Fibroblast of lung (primary cell): ENCODE measurements around the gene ATXN8OS. TPM values are rescaled to one million over a fixed set of nuclear protein-coding genes. Genes with fewer than 3 reads are reported as not detected.

Experiments used
- DNase-seq, 2 donors: peaks; one replicate each; pipeline versions ENCODE4 v3.0.0 to v3.0.0-alpha.2; 2010; ENCODE audit warnings: low read depth in 2 of 2
- H2AFZ ChIP-seq: 2 replicates; pipeline ENCODE4 v1.5.1; 2012; ENCODE audit warnings: low read length, control low read depth, inconsistent platforms
- H3K27ac ChIP-seq: 2 replicates; pipeline ENCODE4 v1.5.1; 2011; ENCODE audit warnings: low read length, control low read depth; ENCODE audit not compliant: insufficient read depth
- H3K27me3 ChIP-seq: 2 replicates; pipeline ENCODE4 v1.5.1; 2011; ENCODE audit warnings: mild to moderate bottlenecking, low read length; ENCODE audit not compliant: control insufficient read depth, insufficient read depth
- H3K36me3 ChIP-seq: 2 replicates; pipeline ENCODE4 v1.5.1; 2011; ENCODE audit warnings: low read length; ENCODE audit not compliant: control insufficient read depth, insufficient read depth
- H3K4me1 ChIP-seq: 2 replicates; pipeline ENCODE4 v1.5.1; 2011; ENCODE audit warnings: low read length; ENCODE audit not compliant: control insufficient read depth, insufficient read depth; ENCODE audit errors: extremely low read depth
- H3K4me2 ChIP-seq: 2 replicates; pipeline ENCODE4 v1.5.1; 2011; ENCODE audit warnings: low read length, control low read depth; ENCODE audit not compliant: insufficient read depth; ENCODE audit errors: extremely low read depth
- H3K4me3 ChIP-seq, 4 experiments: fragments of 200-600 bp in 1 of 4; sonication (generic) in 1 of 4; replicated peaks in 1 of 4; 2 replicates each; pipeline ENCODE4 v1.5.1; 2011 to 2016; ENCODE audit warnings: low read length in 4 of 4, low read depth in 3 of 4, mild to moderate bottlenecking in 3 of 4, control low read depth in 2 of 4, inconsistent platforms in 1 of 4, mixed read lengths in 1 of 4; ENCODE audit not compliant: insufficient read depth in 1 of 4; ENCODE audit errors: control extremely low read depth in 1 of 4
- H3K79me2 ChIP-seq: 2 replicates; pipeline ENCODE4 v1.5.1; 2012; ENCODE audit warnings: mild to moderate bottlenecking, low read length, inconsistent platforms; ENCODE audit not compliant: control insufficient read depth, insufficient read depth
- H3K9ac ChIP-seq: 2 replicates; pipeline ENCODE4 v1.5.1; 2011; ENCODE audit warnings: mild to moderate bottlenecking, low read length, control low read depth; ENCODE audit not compliant: insufficient read depth
- H3K9me3 ChIP-seq: 2 replicates; pipeline ENCODE4 v1.5.1; 2012; ENCODE audit warnings: low read depth, low read length; ENCODE audit not compliant: control insufficient read depth, insufficient read depth
- H4K20me1 ChIP-seq: 2 replicates; pipeline ENCODE4 v1.5.1; 2011; ENCODE audit warnings: low read length; ENCODE audit not compliant: control insufficient read depth, insufficient read depth; ENCODE audit errors: extremely low read depth
- EZH2 ChIP-seq: IDR thresholded peaks from 2 replicates; pipeline ENCODE4 v1.5.1; 2012; ENCODE audit warnings: low read length, control low read depth, mild to moderate bottlenecking; ENCODE audit errors: missing control alignments
- polyA plus RNA-seq, 2 donors: library from polyadenylated mRNA; depleted of rRNA in 1 of 2; stranded (reverse) in 1 of 2; unstranded in 1 of 2; fragments of >200 nt; gene quantifications; 2 replicates each; pipeline ENCODE4 v1.2.1, GENCODE V29; 2011 to 2012; ENCODE audit warnings: missing spikeins in 1 of 2
- total RNA-seq: library from RNA; depleted of rRNA; stranded (reverse); fragments of >200 nt; gene quantifications from 2 replicates; pipeline ENCODE4 v1.2.1, GENCODE V29; 2014
- TF ChIP-seq, protein P1 (sequence below), 2 donors: IDR thresholded peaks in 1 of 2; conservative IDR thresholded peaks in 1 of 2; 1 replicate in 1 of 2; 2 replicates in 1 of 2; pipeline ENCODE4 v1.5.1; 2011 to 2012; ENCODE audit warnings: low read length in 2 of 2, control low read depth in 1 of 2, inconsistent platforms in 1 of 2, low read depth in 1 of 2, mild to moderate bottlenecking in 1 of 2

The ATXN8OS gene
- total and polyA plus RNA-seq, 2 donors (not counting 1 experiment from before 2014, with no cell fraction given) = not detected

DNA sequence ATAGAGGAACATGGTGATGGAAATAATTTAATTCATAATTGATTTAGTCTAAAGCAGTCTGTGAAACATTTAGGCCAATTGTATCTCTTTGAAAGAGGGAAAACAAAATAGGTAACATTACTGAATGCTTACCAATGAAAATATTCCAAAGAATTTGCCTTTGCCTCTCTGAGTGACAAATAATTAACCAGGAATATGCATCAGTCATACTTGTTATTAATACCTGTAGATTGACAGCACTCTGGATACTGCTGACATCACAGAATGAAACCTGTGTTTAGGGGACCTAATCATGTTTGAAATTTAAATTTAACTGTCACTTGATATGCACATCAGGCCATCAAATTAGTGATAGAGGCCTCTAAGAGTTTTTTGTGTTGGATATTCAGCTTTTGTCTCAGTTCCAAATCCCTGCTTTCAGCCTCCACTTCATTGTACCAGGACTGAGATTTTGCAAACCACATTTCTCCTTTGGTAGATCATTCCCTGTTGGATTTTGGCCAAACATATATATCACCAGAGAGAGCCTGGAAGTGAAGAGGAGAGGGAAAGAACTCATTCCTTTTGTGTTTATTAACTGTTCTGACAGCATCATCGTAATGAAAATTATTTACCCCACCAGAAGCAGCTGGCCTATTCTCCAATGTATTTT lies 65.4 kb downstream of the ATXN8OS start:
- no peak for TF ChIP-seq EZH2
- TF ChIP-seq, protein P1, sequence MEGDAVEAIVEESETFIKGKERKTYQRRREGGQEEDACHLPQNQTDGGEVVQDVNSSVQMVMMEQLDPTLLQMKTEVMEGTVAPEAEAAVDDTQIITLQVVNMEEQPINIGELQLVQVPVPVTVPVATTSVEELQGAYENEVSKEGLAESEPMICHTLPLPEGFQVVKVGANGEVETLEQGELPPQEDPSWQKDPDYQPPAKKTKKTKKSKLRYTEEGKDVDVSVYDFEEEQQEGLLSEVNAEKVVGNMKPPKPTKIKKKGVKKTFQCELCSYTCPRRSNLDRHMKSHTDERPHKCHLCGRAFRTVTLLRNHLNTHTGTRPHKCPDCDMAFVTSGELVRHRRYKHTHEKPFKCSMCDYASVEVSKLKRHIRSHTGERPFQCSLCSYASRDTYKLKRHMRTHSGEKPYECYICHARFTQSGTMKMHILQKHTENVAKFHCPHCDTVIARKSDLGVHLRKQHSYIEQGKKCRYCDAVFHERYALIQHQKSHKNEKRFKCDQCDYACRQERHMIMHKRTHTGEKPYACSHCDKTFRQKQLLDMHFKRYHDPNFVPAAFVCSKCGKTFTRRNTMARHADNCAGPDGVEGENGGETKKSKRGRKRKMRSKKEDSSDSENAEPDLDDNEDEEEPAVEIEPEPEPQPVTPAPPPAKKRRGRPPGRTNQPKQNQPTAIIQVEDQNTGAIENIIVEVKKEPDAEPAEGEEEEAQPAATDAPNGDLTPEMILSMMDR (conservative IDR thresholded peaks at IDR 0.05 in 1 of 2, IDR thresholded peaks at IDR 0.05 in 1 of 2; ENCODE audit: low read depth in 1 of 2, low read length in 2 of 2) = no peak
- Histone ChIP-seq H2AFZ (no peak overlapping the region), H3K9me3 (no peaks in the 10 kb centered on the region), H3K27ac (no peak overlapping the region), H3K27me3 (no peaks in the 10 kb centered on the region), H3K79me2 (no peaks in the 10 kb centered on the region), H3K36me3 (no peaks in the 10 kb centered on the region), H3K9ac (no peak overlapping the region), H3K4me2 (no peak overlapping the region), H3K4me3 (no peak overlapping the region), H3K4me1 (no peaks in the 10 kb centered on the region), H4K20me1 (no peaks in the 10 kb centered on the region)
- peak in 1 of 2 donors; percentile 13 for DNase-seq

DNA sequence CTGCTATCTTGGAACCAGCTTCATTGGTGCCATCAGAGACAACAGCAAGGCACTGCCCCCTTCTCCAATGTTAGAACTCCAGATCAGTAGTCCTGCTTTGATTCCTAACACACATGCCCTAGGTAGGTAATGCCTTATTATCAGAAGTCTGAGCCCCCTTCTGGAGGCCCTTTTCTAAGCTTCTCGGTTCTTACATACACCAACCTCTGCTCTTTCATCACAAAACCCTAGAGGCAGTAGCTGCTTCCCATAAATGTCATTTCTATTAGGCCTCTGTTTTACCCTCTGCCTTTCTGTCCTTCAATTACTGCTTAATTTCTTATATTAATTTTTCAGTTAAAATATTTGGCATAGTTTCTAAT lies 66.0 kb downstream of the ATXN8OS start:
- Histone ChIP-seq H2AFZ (no peak overlapping the region), H3K27me3 (no peaks in the 10 kb centered on the region), H3K4me1 (no peaks in the 10 kb centered on the region), H3K36me3 (no peaks in the 10 kb centered on the region), H4K20me1 (no peaks in the 10 kb centered on the region), H3K9ac (no peak overlapping the region), H3K9me3 (no peaks in the 10 kb centered on the region), H3K4me2 (no peak overlapping the region), H3K4me3 (no peak overlapping the region), H3K79me2 (no peaks in the 10 kb centered on the region), H3K27ac (no peak overlapping the region)
- TF ChIP-seq, protein P1 (conservative IDR thresholded peaks at IDR 0.05 in 1 of 2, IDR thresholded peaks at IDR 0.05 in 1 of 2; ENCODE audit: low read depth in 1 of 2, low read length in 2 of 2) = no peak
- no peak for TF ChIP-seq EZH2
- no peak for DNase-seq

DNA sequence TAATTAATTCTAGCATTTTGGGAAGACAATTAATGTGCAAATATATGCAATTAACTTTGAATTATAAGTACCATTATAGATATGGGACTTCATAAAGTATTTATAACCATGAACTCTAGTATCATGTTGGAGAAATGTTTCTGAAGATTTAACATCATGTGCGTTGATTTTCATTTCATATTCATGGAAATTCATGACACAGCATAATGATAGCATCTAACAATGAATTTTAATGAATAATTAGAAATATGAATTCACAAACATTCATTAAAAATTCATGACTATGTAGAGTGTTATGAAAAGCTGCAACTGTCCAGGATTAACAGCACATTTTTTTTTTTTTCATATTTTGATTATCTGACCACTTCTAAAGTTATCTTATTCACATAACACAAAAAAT lies 70.7 kb downstream of the ATXN8OS start:
- no peak for DNase-seq
- Histone ChIP-seq H3K4me3 (no peak overlapping the region), H4K20me1 (no peaks in the 10 kb centered on the region), H3K79me2 (no peaks in the 10 kb centered on the region), H3K27me3 (no peaks in the 10 kb centered on the region), H3K27ac (no peak overlapping the region), H3K4me1 (no peaks in the 10 kb centered on the region), H2AFZ (no peak overlapping the region), H3K4me2 (no peak overlapping the region), H3K36me3 (no peaks in the 10 kb centered on the region), H3K9me3 (no peaks in the 10 kb centered on the region), H3K9ac (no peak overlapping the region)
- TF ChIP-seq, protein P1 (conservative IDR thresholded peaks at IDR 0.05 in 1 of 2, IDR thresholded peaks at IDR 0.05 in 1 of 2; ENCODE audit: low read depth in 1 of 2, low read length in 2 of 2) = no peak

Other genes starting within 250 kb of the ATXN8OS start
- not detected in 2 replicates for gene KLHL1, start 626 bp downstream of the ATXN8OS start, total RNA-seq
- gene KLHL1, start 626 bp downstream of the ATXN8OS start, polyA plus RNA-seq = not detected in 2 replicates